ENCODE data around the gene KRT25. TPM values are rescaled to one million over a fixed set of nuclear protein-coding genes. Genes with fewer than 3 reads are reported as not detected.

The KRT25 gene
- total and polyA plus RNA-seq, 2 of the 13 experiments (the other 11 are each of a cell fraction or from before 2014, with no cell fraction given), result not detected

Other genes starting within 250 kb of the KRT25 start
- gene CCR7, start 189.9 kb downstream of the KRT25 start, total RNA-seq (2016; rRNA removed; fragmentation: Illumina TruSeq; extraction: Trizol), result 0.04 TPM in 1 of 2 replicates, not detected in the other
- 0.53 and 0.55 TPM in 2 replicates for gene CCR7, start 189.9 kb downstream of the KRT25 start, polyA plus RNA-seq (2011; rRNA removed)
- gene SMARCE1, start 107.5 kb downstream of the KRT25 start, total RNA-seq (2016; rRNA removed; fragmentation: Illumina TruSeq; extraction: Trizol), result 127 and 168 TPM in 2 replicates
- gene SMARCE1, start 107.5 kb downstream of the KRT25 start, polyA plus RNA-seq (2011; rRNA removed), result 34.6 and 43.5 TPM in 2 replicates
- not detected in 2 replicates for gene KRT222, start 90.2 kb downstream of the KRT25 start, total RNA-seq (2016; rRNA removed; fragmentation: Illumina TruSeq; extraction: Trizol)
- gene KRT222, start 90.2 kb downstream of the KRT25 start, polyA plus RNA-seq (2011; rRNA removed), result not detected in 2 replicates
- not detected in 2 replicates for gene KRT24, start 51.6 kb downstream of the KRT25 start, total RNA-seq (2016; rRNA removed; fragmentation: Illumina TruSeq; extraction: Trizol)
- not detected in 2 replicates for gene KRT24, start 51.6 kb downstream of the KRT25 start, polyA plus RNA-seq (2011; rRNA removed)
- not detected in 2 replicates for gene KRT26, start 16.9 kb upstream of the KRT25 start, total RNA-seq (2016; rRNA removed; fragmentation: Illumina TruSeq; extraction: Trizol)
- gene KRT26, start 16.9 kb upstream of the KRT25 start, polyA plus RNA-seq (2011; rRNA removed), result not detected in 2 replicates
- not detected in 2 replicates for gene KRT27, start 27.2 kb upstream of the KRT25 start, total RNA-seq (2016; rRNA removed; fragmentation: Illumina TruSeq; extraction: Trizol)
- gene KRT27, start 27.2 kb upstream of the KRT25 start, polyA plus RNA-seq (2011; rRNA removed), result not detected in 2 replicates
- not detected in 2 replicates for gene KRT28, start 44.6 kb upstream of the KRT25 start, total RNA-seq (2016; rRNA removed; fragmentation: Illumina TruSeq; extraction: Trizol)
- gene KRT28, start 44.6 kb upstream of the KRT25 start, polyA plus RNA-seq (2011; rRNA removed), result not detected in 2 replicates
- 25.1 and 25.7 TPM in 2 replicates for gene KRT10, start 67.3 kb upstream of the KRT25 start, total RNA-seq (2016; rRNA removed; fragmentation: Illumina TruSeq; extraction: Trizol)
- gene KRT10, start 67.3 kb upstream of the KRT25 start, polyA plus RNA-seq (2011; rRNA removed), result 23.0 and 27.5 TPM in 2 replicates
- 0.07 TPM in 1 of 2 replicates, not detected in the other for gene KRT12, start 111.9 kb upstream of the KRT25 start, total RNA-seq (2016; rRNA removed; fragmentation: Illumina TruSeq; extraction: Trizol)
- 0.09 and 0.31 TPM in 2 replicates for gene KRT12, start 111.9 kb upstream of the KRT25 start, polyA plus RNA-seq (2011; rRNA removed)
- 0.13 and 0.14 TPM in 2 replicates for gene KRT20, start 129.9 kb upstream of the KRT25 start, total RNA-seq (2016; rRNA removed; fragmentation: Illumina TruSeq; extraction: Trizol)
- 0.20 and 1.0 TPM in 2 replicates for gene KRT20, start 129.9 kb upstream of the KRT25 start, polyA plus RNA-seq (2011; rRNA removed)
- gene KRT23, start 182.3 kb upstream of the KRT25 start, total RNA-seq (2016; rRNA removed; fragmentation: Illumina TruSeq; extraction: Trizol), result 24.7 and 32.9 TPM in 2 replicates
- gene KRT23, start 182.3 kb upstream of the KRT25 start, polyA plus RNA-seq (2011; rRNA removed), result 48.4 and 51.1 TPM in 2 replicates
- gene KRT39, start 211.6 kb upstream of the KRT25 start, total RNA-seq (2016; rRNA removed; fragmentation: Illumina TruSeq; extraction: Trizol), result 0.07 TPM in 1 of 2 replicates, not detected in the other
- gene KRT39, start 211.6 kb upstream of the KRT25 start, polyA plus RNA-seq (2011; rRNA removed), result 1.2 and 1.6 TPM in 2 replicates
- gene KRT40, start 229.0 kb upstream of the KRT25 start, total RNA-seq (2016; rRNA removed; fragmentation: Illumina TruSeq; extraction: Trizol), result not detected in 2 replicates
- gene KRT40, start 229.0 kb upstream of the KRT25 start, polyA plus RNA-seq (2011; rRNA removed), result not detected in 2 replicates
- not detected in 2 replicates for gene KRTAP3-3, start 238.8 kb upstream of the KRT25 start, total RNA-seq (2016; rRNA removed; fragmentation: Illumina TruSeq; extraction: Trizol)
- gene KRTAP3-3, start 238.8 kb upstream of the KRT25 start, polyA plus RNA-seq (2011; rRNA removed), result not detected in 2 replicates
- not detected in 2 replicates for gene KRTAP3-2, start 244.6 kb upstream of the KRT25 start, total RNA-seq (2016; rRNA removed; fragmentation: Illumina TruSeq; extraction: Trizol)
- not detected in 2 replicates for gene KRTAP3-2, start 244.6 kb upstream of the KRT25 start, polyA plus RNA-seq (2011; rRNA removed)

All from HepG2 (cell line).